BJ (cell line): ENCODE data around the gene ZMYND11. TPM values are rescaled to one million over a fixed set of nuclear protein-coding genes. Genes with fewer than 3 reads are reported as not detected.
"Not testable (repeated sequence)": the region's sequence is repeated elsewhere in the genome, so short reads cannot be mapped to it uniquely, and the experiment has no call there.

ENCODE experiments used
- CTCF ChIA-PET: fragments of 350-600 bp; formaldehyde crosslinking; extraction: SDS; loops from one replicate; lab custom pipeline; 2021; ENCODE audit warnings: antibody characterized with exemption, inconsistent platforms; lab: Yijun Ruan, JAX
- POLR2A ChIA-PET: fragments of 300-600 bp; sonication (Branson Sonifier 250); formaldehyde crosslinking; extraction: SDS; loops from one replicate; lab custom pipeline; 2021; ENCODE audit warnings: antibody characterized with exemption; lab: Charles Lee
- DNase-seq: peaks from one replicate; pipeline ENCODE4 v3.0.0-alpha.2; 2011; ENCODE audit warnings: low read depth
- H3K27me3 ChIP-seq: 2 replicates; pipeline ENCODE4 v1.6.0; 2011; ENCODE audit warnings: low read length; ENCODE audit not compliant: control insufficient read depth, insufficient read depth
- H3K36me3 ChIP-seq: 2 replicates; pipeline ENCODE4 v1.5.1; 2011; ENCODE audit warnings: low read length; ENCODE audit not compliant: control insufficient read depth, insufficient read depth
- H3K4me3 ChIP-seq: 2 replicates; pipeline ENCODE4 v1.5.1; 2011; ENCODE audit warnings: low read depth, mild to moderate bottlenecking, control low read depth, low read length
- CTCF ChIP-seq: IDR thresholded peaks from 2 replicates; pipeline ENCODE4 v1.5.1; 2011; ENCODE audit warnings: low read depth, mild to moderate bottlenecking, control low read depth, inconsistent platforms, low read length, moderate library complexity; ENCODE audit not compliant: insufficient read depth
- polyA plus RNA-seq: library from polyadenylated mRNA; depleted of rRNA; stranded (reverse); fragments of >200 nt; gene quantifications from 2 replicates; pipeline ENCODE4 v1.2.3, GENCODE V29; 2011; rRNA removed
- small RNA-seq: library from RNA; depleted of rRNA; stranded (forward); fragments of <200 nt; gene quantifications from one replicate; pipeline ENCODE3, GENCODE V24; 2012; ENCODE audit warnings: low replicate concordance, low read depth; ENCODE audit not compliant: insufficient read length

ZMYND11 gene
- polyA plus RNA-seq, 1 experiment, result 37.6 TPM

DNA sequence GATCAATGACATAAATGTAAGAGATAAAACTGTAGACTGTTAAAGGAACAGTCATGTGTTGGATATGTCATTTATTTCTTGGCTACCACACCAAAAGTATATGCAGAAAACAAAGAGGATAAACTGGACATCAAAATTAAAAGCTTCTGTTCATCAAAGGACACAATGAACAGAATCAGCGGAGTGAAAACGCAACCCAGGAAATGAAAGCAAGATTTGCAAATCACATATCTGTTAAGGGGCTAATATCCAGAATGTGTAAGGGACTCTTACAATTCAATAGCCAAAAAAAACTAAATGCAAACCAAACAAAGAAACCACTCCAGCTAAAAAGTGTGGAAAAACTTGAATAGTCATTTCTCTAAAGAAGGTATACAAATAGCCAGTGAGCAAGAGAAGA, 164.3 kb downstream of the ZMYND11 start:
- Histone ChIP-seq H3K27me3 (no peaks in the 10 kb centered on the region), H3K36me3 (peaks cover 6% of the 10 kb centered on the region; the same call in 1 of the 2 replicates), H3K4me3 (no peak overlapping the region)
- DNase-seq, result no peak
- ChIA-PET POLR2A (no interaction called here), CTCF (no interaction called here)
- no peak for TF ChIP-seq CTCF

DNA sequence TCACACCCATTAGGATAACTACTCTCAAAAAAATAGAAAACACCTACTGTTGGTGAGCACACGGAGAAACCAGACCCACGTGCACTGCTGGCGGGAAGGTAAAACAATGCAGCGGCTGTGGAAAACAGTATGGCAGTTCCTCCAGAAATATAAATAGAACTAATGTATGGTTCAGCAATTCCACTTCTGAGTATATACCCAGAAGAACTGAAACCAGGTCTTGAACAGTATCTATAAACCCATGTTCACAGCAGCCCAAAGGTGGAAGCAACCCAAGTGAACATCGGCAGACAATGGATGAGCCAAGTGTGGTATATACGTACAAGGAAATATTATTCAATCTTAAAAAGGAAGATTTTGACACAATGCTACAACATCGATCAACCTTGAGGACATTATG, 164.7 kb downstream of the ZMYND11 start:
- Histone ChIP-seq H3K4me3 (no peak overlapping the region), H3K36me3 (peaks cover 6% of the 10 kb centered on the region; the same call in 1 of the 2 replicates), H3K27me3 (no peaks in the 10 kb centered on the region)
- no peak for TF ChIP-seq CTCF
- CTCF ChIA-PET, result no interaction called here
- POLR2A ChIA-PET, result no interaction called here
- no peak for DNase-seq

DNA sequence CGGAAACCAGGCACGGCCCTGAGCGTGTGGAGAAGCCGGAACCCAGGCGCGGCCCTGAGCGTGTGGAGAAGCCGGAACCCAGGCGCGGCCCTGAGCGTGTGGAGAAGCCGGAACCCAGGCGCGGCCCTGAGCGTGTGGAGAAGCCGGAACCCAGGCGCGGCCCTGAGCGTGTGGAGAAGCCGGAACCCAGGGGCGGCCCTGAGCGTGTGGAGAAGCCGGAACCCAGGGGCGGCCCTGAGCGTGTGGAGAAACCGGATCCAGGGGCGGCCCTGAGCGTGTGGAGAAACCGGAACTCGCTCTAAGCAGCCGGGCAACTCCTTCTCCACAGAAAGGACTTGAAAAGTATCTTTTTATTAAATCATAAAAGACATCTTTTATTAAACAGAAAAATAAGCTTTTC, 165.3 kb downstream of the ZMYND11 start:
- H3K4me3 ChIP-seq, H3K27me3 ChIP-seq, POLR2A ChIA-PET, CTCF ChIA-PET, H3K36me3 ChIP-seq, DNase-seq: not testable (repeated sequence)

DNA sequence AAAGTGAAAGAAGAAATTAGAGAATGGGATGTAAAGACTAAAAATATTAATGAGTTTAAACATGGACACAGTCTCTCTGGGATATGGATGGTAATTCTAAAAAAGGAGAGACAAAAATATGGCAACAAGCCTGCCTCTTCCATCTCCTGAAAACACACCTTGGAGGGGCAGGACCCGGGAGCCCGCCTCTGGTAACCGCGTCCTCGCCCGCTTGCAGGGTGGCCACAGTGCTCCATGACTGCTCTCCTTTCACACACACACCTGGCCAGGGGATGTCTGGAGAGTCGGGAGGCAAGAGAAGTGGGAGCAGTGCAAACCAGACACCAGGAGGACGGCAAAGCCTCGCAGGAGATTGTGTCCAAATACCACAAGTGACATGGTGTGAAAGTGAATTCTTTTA, 166.3 kb downstream of the ZMYND11 start:
- no peak for DNase-seq
- CTCF ChIA-PET, result no interaction called here
- H3K4me3 ChIP-seq, result no peak overlapping the region
- TF ChIP-seq CTCF, result no peak
- H3K36me3 ChIP-seq, result peaks cover 7% of the 10 kb centered on the region
- H3K27me3 ChIP-seq, result no peaks in the 10 kb centered on the region
- POLR2A ChIA-PET, result no interaction called here

Small RNA genes within 50 kb of the gene (small RNA-seq; reads per million reads assigned to genes)
- gene RNA5SP297, result not detected
- not detected for gene RNA5SP298

Other genes starting within 250 kb of the ZMYND11 start
- 0.10 TPM in 1 of 2 replicates, not detected in the other for gene TUBB8, start 86.2 kb upstream of the ZMYND11 start, polyA plus RNA-seq